Testis (tissue), 3 donors: ENCODE measurements around the gene VPS37B. TPM values are rescaled to one million over a fixed set of nuclear protein-coding genes. Genes with fewer than 3 reads are reported as not detected.

ENCODE experiments used
- DNase-seq: peaks from one replicate; pipeline ENCODE4 v3.0.0-alpha.2; 2019
- H3K27ac ChIP-seq, 2 donors: fragments of 200-600 bp; sonication (generic); one replicate each; pipeline ENCODE4 v1.5.1; 2019
- H3K27me3 ChIP-seq: fragments of 200-600 bp; sonication (generic); one replicate; pipeline ENCODE4 v1.5.1; 2019
- H3K36me3 ChIP-seq: fragments of 200-600 bp; sonication (generic); one replicate; pipeline ENCODE4 v1.5.1; 2017; ENCODE audit warnings: low read depth; ENCODE audit errors: missing control alignments
- H3K4me1 ChIP-seq: fragments of 200-600 bp; sonication (generic); one replicate; pipeline ENCODE4 v1.5.1; 2019
- H3K4me3 ChIP-seq, 2 donors: fragments of 200-600 bp; sonication (generic); one replicate each; pipeline ENCODE4 v1.5.1; 2017 to 2019
- H3K9me3 ChIP-seq: fragments of 200-600 bp; sonication (generic); one replicate; pipeline ENCODE4 v1.5.1; 2017
- POLR2A ChIP-seq: fragments of 450-650 bp; IDR thresholded peaks from one replicate; pipeline ENCODE4 v1.6.1; 2017; ENCODE audit warnings: antibody characterized with exemption, mild to moderate bottlenecking, moderate library complexity
- WGBS, 2 donors: methylation state at CpG; one replicate each; pipeline ENCODE4 v1.1.5; 2018; 5-methylcytosine and 5-hydroxymethylcytosine counted together
- intact Hi-C: fragments of 100-400 bp; cut with DNase I; formaldehyde crosslinking; loops from one replicate; pipeline ENCODE4 v1.15.1; 2023; ENCODE audit warnings: low total_unique reads
- polyA plus RNA-seq: library from polyadenylated mRNA; stranded (reverse); fragments of 350-450 nt; fragmentation: Illumina TruSeq; extraction: RNeasy Lipid Tissue Mini Kit (QIAGEN cat#74804); gene quantifications from one replicate; pipeline ENCODE4 v1.2.3, GENCODE V29; 2014; ENCODE audit warnings: low read depth, low replicate concordance; ENCODE audit not compliant: insufficient read depth
- total RNA-seq, 2 donors: library from RNA; depleted of rRNA; stranded (reverse); fragments of >200 nt; gene quantifications; one replicate each; pipeline ENCODE4 v1.2.3, GENCODE V29; 2016
- TF ChIP-seq, protein P1 (sequence below), 3 experiments: fragments of 450-650 bp in 2 of 3; fragments of 200-600 bp in 1 of 3; sonication (generic) in 1 of 3; IDR thresholded peaks; one replicate each; pipeline ENCODE4 v1.5.1; 2016 to 2019; ENCODE audit warnings: antibody characterized with exemption in 3 of 3, mild to moderate bottlenecking in 2 of 3, moderate library complexity in 1 of 3

Gene VPS37B
- total and polyA plus RNA-seq, 3 donors from 2014 or later, result 38.0 to 90.1 (median 75.8) TPM

GRCh38 chr12:122869207-122869973 lies 26.5 kb downstream of the VPS37B start:
- DNase-seq, result no peak
- intact Hi-C loops, result no loop called here
- TF ChIP-seq POLR2A, result no peak
- TF ChIP-seq, protein P1, sequence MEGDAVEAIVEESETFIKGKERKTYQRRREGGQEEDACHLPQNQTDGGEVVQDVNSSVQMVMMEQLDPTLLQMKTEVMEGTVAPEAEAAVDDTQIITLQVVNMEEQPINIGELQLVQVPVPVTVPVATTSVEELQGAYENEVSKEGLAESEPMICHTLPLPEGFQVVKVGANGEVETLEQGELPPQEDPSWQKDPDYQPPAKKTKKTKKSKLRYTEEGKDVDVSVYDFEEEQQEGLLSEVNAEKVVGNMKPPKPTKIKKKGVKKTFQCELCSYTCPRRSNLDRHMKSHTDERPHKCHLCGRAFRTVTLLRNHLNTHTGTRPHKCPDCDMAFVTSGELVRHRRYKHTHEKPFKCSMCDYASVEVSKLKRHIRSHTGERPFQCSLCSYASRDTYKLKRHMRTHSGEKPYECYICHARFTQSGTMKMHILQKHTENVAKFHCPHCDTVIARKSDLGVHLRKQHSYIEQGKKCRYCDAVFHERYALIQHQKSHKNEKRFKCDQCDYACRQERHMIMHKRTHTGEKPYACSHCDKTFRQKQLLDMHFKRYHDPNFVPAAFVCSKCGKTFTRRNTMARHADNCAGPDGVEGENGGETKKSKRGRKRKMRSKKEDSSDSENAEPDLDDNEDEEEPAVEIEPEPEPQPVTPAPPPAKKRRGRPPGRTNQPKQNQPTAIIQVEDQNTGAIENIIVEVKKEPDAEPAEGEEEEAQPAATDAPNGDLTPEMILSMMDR (IDR thresholded peaks at IDR 0.05), result no peak

DNA sequence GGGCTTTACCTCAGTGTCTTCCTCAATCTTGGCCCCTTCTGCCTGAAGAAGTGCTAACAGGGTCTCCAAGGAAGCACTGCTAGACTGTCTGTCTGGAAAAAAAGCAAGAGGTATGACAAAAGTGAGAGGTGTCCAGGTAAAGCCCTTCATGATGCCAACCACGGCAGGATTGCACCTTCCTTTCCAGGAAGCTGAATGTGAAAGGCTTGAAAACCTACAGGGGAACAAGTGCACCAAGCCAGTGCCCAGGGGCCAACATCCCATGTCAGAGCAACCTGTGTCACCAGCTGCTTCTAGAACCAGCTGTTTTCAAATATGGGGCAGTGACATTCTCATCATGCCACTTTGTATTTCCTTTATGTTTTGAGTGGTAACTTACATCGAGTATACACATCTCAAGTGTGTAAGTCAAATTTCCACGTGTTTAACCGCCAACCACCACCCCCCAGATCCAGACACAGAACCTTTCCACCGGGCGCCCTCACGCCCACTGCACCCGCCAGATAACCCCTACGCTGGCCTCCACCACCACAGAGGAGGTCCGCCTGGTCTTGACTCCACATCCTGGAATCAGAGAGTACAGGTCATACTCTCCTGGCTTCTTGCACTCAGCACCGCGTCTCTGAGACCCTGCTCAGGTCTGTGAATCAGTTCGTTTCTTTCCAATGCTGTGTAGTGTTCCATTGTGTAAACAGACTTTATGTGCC lies 27.3 kb downstream of the VPS37B start:
- Histone ChIP-seq H3K27me3 (no peaks in the 10 kb centered on the region), H3K36me3 (no peaks in the 10 kb centered on the region), H3K27ac (peak overlapping the region; percentile 59 to 77), H3K4me1 (peaks cover 80% of the 10 kb centered on the region), H3K4me3 (no peak overlapping the region), H3K9me3 (no peaks in the 10 kb centered on the region)
- TF ChIP-seq POLR2A, result no peak
- TF ChIP-seq, protein P1 (IDR thresholded peaks at IDR 0.05), result no peak
- intact Hi-C loops, result no loop called here
- WGBS, 2 donors, result 92 to 93% methylated on average over 13 of the region's 13 CpGs
- no peak for DNase-seq

More at GRCh38 chr12:122869207-122869973, 26.5 kb downstream of the VPS37B start:
- Histone ChIP-seq H3K9me3 (no peaks in the 10 kb centered on the region), H3K27me3 (no peaks in the 10 kb centered on the region), H3K36me3 (no peaks in the 10 kb centered on the region), H3K4me3 (no peak overlapping the region), H3K4me1 (peaks cover 87% of the 10 kb centered on the region), H3K27ac (peak overlapping the region in 1 of 2 donors; percentile 92)
- 90 to 93% methylated on average over 5 to 8 of the region's 8 CpGs for WGBS, 2 donors

GRCh38 chr12:122867691-122868461 lies 28.0 kb downstream of the VPS37B start:
- no peaks in the 10 kb centered on the region for H3K36me3 ChIP-seq
- no peaks in the 10 kb centered on the region for H3K27me3 ChIP-seq
- TF ChIP-seq, protein P1 (IDR thresholded peaks at IDR 0.05), result peak in 2 of 3 experiments; percentile 15 to 28
- no peak for TF ChIP-seq POLR2A
- peaks cover 77% of the 10 kb centered on the region for H3K4me1 ChIP-seq
- H3K4me3 ChIP-seq, result no peak overlapping the region
- no peaks in the 10 kb centered on the region for H3K9me3 ChIP-seq
- H3K27ac ChIP-seq, result peak overlapping the region; percentile 63 to 77
- intact Hi-C loops, result no loop called here
- 50 to 79% methylated on average over 6 to 33 of the region's 33 CpGs for WGBS, 2 donors
- peak; percentile 88 for DNase-seq

DNA sequence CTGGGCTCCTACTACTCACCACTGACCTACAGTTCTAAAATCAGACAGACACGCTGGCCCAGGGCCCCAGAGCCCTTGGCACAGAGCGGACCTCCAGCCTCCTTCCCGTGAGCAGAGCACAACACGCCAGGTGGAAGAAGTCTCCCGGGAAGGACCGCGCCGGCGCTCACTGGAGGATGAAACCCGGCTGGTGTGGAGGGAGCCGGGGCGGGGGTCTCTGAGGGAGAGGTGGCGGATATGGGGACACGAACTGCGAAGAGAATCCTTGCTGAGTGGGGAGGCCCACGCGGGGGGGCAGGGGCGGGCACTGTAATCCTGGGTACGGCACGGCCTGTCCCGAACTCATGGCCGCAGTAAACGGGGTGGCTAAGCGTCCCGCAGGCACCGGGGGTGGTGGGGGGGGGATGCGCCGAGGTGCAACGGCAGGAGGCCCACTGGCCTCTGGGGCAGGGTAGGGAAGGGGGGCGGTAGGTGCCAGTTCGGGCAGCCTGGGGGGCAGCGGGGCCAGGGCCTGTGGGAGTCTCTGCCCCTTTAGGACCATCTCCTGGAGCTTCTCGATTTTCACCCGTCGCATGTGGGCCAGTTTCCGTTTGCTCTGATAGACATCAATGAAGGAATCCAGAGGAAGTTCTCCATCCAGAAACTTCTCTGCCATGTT lies 28.8 kb downstream of the VPS37B start:
- no peaks in the 10 kb centered on the region for H3K9me3 ChIP-seq
- peaks cover 75% of the 10 kb centered on the region for H3K4me1 ChIP-seq
- intact Hi-C loops, result no loop called here
- TF ChIP-seq, protein P1 (IDR thresholded peaks at IDR 0.05), result no peak
- TF ChIP-seq POLR2A, result no peak
- H3K36me3 ChIP-seq, result no peaks in the 10 kb centered on the region
- no peak overlapping the region for H3K4me3 ChIP-seq
- WGBS, 2 donors, result 68 to 78% methylated on average over 21 to 36 of the region's 36 CpGs
- H3K27ac ChIP-seq, result peak overlapping the region; percentile 63 to 77
- DNase-seq, result no peak
- H3K27me3 ChIP-seq, result no peaks in the 10 kb centered on the region
